GM12874 (cell line): Measurements from ENCODE around the gene REEP6.

Experiments
- CTCF ChIP-seq: IDR thresholded peaks from 2 replicates; pipeline ENCODE4 v1.5.1; 2011; ENCODE audit warnings: low read depth, mild to moderate bottlenecking, control low read depth, low read length, moderate library complexity; ENCODE audit not compliant: insufficient read depth

Gene REEP6

GRCh38 chr19:1532003-1532402 lies 41.0 kb downstream of the REEP6 start:
- no peak for TF ChIP-seq CTCF

- no peak for TF ChIP-seq CTCF
Measured at GRCh38 chr19:1533510-1534150, 42.6 kb downstream of the REEP6 start.

GRCh38 chr19:1534972-1535371 lies 44.0 kb downstream of the REEP6 start:
- TF ChIP-seq CTCF, result no peak

GRCh38 chr19:1538978-1539377 lies 48.0 kb downstream of the REEP6 start:
- no peak for TF ChIP-seq CTCF

GRCh38 chr19:1540365-1540925 lies 49.5 kb downstream of the REEP6 start:
- TF ChIP-seq CTCF, result no peak
